Neural cell (in vitro differentiated cells): ENCODE measurements around the gene CPE. TPM values are rescaled to one million over a fixed set of nuclear protein-coding genes. Genes with fewer than 3 reads are reported as not detected.

ENCODE experiments used
- H2AFZ ChIP-seq: fragments of 200-600, 300-800 bp; sonication (generic), shearing (Covaris generic); 2 replicates; pipeline ENCODE4 v1.6.0; 2014; ENCODE audit warnings: low read depth, mild to moderate bottlenecking, antibody characterized with exemption, low read length, moderate library complexity
- H3F3A ChIP-seq: fragments of 200-600 bp; shearing (Covaris generic); 2 replicates; pipeline ENCODE4 v1.6.1; 2016; ENCODE audit warnings: mild to moderate bottlenecking, moderate library complexity, mixed read lengths, antibody characterized with exemption, low read length; ENCODE audit not compliant: insufficient read depth, poor library complexity, severe bottlenecking
- H3K27ac ChIP-seq: fragments of 200-600, 300-800 bp; sonication (generic), shearing (Covaris generic); 2 replicates; pipeline ENCODE4 v1.5.1; 2014; ENCODE audit warnings: mild to moderate bottlenecking, low read length, moderate library complexity
- H3K27me3 ChIP-seq: fragments of 300-800, 200-600 bp; sonication (generic), shearing (Covaris generic); 2 replicates; pipeline ENCODE4 v1.6.0; 2014; ENCODE audit warnings: mild to moderate bottlenecking, low read depth, low read length, moderate library complexity; ENCODE audit not compliant: insufficient read depth
- H3K36me3 ChIP-seq: fragments of 300-800, 200-600 bp; sonication (generic), shearing (Covaris generic); 2 replicates; pipeline ENCODE4 v1.5.1; 2014; ENCODE audit warnings: mild to moderate bottlenecking, antibody characterized with exemption, low read length, moderate library complexity; ENCODE audit not compliant: insufficient read depth
- H3K4me2 ChIP-seq: fragments of 300-800, 200-600 bp; sonication (generic), shearing (Covaris generic); 2 replicates; pipeline ENCODE4 v1.6.0; 2014; ENCODE audit warnings: mild to moderate bottlenecking, low read length
- H3K4me3 ChIP-seq: fragments of 300-800, 200-600 bp; sonication (generic), shearing (Covaris generic); 2 replicates; pipeline ENCODE4 v1.5.1; 2014; ENCODE audit warnings: mild to moderate bottlenecking, low read length, moderate library complexity
- H3K79me2 ChIP-seq: fragments of 200-600 bp; shearing (Covaris generic); replicated peaks from 2 replicates; pipeline ENCODE4 v1.6.0; 2014; ENCODE audit warnings: mild to moderate bottlenecking, low read length, moderate library complexity; ENCODE audit not compliant: insufficient read depth
- H3K9ac ChIP-seq: fragments of 300-800, 200-600 bp; sonication (generic), shearing (Covaris generic); 2 replicates; pipeline ENCODE4 v1.6.1; 2016; ENCODE audit warnings: mild to moderate bottlenecking, low read length, mixed read lengths
- H3K9me2 ChIP-seq: fragments of 200-600 bp; shearing (Covaris generic); 2 replicates; pipeline ENCODE4 v1.6.1; 2016; ENCODE audit warnings: mild to moderate bottlenecking, low read length, mixed read lengths; ENCODE audit not compliant: insufficient read depth
- H3K9me3 ChIP-seq: fragments of 200-600, 300-800 bp; sonication (generic), shearing (Covaris generic); 2 replicates; pipeline ENCODE4 v1.6.1; 2016; ENCODE audit warnings: mild to moderate bottlenecking, mixed run types, low read length, moderate library complexity, mixed read lengths
- H4K20me1 ChIP-seq: fragments of 200-600 bp; shearing (Covaris generic); 2 replicates; pipeline ENCODE4 v1.6.1; 2016; ENCODE audit warnings: mild to moderate bottlenecking, mixed run types; ENCODE audit not compliant: insufficient read depth
- CTCF ChIP-seq: fragments of 450-650 bp; IDR thresholded peaks from 2 replicates; pipeline ENCODE4 v1.5.1; 2014; ENCODE audit warnings: antibody characterized with exemption, mild to moderate bottlenecking, moderate library complexity; ENCODE audit not compliant: poor library complexity, severe bottlenecking
- EP300 ChIP-seq: fragments of 450-650 bp; conservative IDR thresholded peaks from 2 replicates; pipeline ENCODE4 v1.6.1; 2014; ENCODE audit warnings: antibody characterized with exemption, mild to moderate bottlenecking, moderate library complexity; ENCODE audit not compliant: poor library complexity, severe bottlenecking
- EZH2 ChIP-seq: fragments of 200-600, 300-800 bp; shearing (Covaris generic), sonication (generic); IDR thresholded peaks from 2 replicates; pipeline ENCODE4 v1.6.1; 2014; ENCODE audit warnings: antibody characterized with exemption, low read length, borderline replicate concordance, mild to moderate bottlenecking; ENCODE audit not compliant: insufficient read depth, poor library complexity, severe bottlenecking
- MXI1 ChIP-seq: fragments of 450-650 bp; conservative IDR thresholded peaks from 2 replicates; pipeline ENCODE4 v1.6.1; 2014; ENCODE audit warnings: antibody characterized with exemption, mild to moderate bottlenecking; ENCODE audit not compliant: poor library complexity, severe bottlenecking
- POLR2AphosphoS5 ChIP-seq: IDR thresholded peaks from 2 replicates; pipeline ENCODE4 v1.6.1; 2012
- RAD21 ChIP-seq: fragments of 450-650 bp; conservative IDR thresholded peaks from 2 replicates; pipeline ENCODE4 v1.6.1; 2014; ENCODE audit warnings: antibody characterized with exemption, mild to moderate bottlenecking, moderate library complexity
- SMC3 ChIP-seq: fragments of 450-650 bp; conservative IDR thresholded peaks from 2 replicates; pipeline ENCODE4 v1.6.1; 2014; ENCODE audit warnings: antibody characterized with exemption, mild to moderate bottlenecking, moderate library complexity; ENCODE audit not compliant: poor library complexity
- TAF1 ChIP-seq: IDR thresholded peaks from 2 replicates; pipeline ENCODE4 v1.6.1; 2012; ENCODE audit warnings: low read depth
- polyA plus RNA-seq: library from polyadenylated mRNA; depleted of rRNA; stranded (reverse); fragments of >200 nt; gene quantifications from 2 replicates; pipeline ENCODE4 v1.2.3, GENCODE V29; 2014
- TF ChIP-seq, protein P1 (sequence below): IDR thresholded peaks from 2 replicates; pipeline ENCODE4 v1.6.1; 2012; ENCODE audit warnings: borderline replicate concordance

Gene CPE
- polyA plus RNA-seq, 1 donor from 2014 or later: 678 TPM

DNA sequence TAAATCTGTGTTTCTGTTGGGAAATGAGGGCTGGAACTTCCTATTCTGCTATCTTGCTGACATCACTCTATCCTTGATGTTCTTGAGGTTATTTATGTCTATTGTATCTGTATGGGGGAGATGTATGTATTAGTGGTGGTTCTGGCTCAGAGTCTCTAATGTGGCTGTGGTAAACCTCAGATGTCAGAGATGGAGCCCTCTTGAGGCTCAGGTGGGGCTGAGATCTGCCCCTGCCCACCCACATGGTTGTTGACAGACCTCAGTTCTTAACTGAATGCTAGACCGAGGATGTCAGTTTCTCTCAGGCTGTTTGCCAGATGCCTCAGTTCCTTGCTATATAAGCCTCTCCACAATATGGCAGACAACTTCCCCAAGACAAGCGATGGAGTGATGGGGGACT lies 3.3 kb upstream of the CPE start:
- no peaks in the 10 kb centered on the region for H4K20me1 ChIP-seq
- no peaks in the 10 kb centered on the region for H3K9me2 ChIP-seq
- H3K27ac ChIP-seq: no peak overlapping the region
- no peak overlapping the region for H2AFZ ChIP-seq
- H3K27me3 ChIP-seq: no peaks in the 10 kb centered on the region
- H3K4me3 ChIP-seq: no peak overlapping the region
- H3K79me2 ChIP-seq: peaks cover 27% of the 10 kb centered on the region
- H3K36me3 ChIP-seq: no peaks in the 10 kb centered on the region
- H3K9ac ChIP-seq: no peak overlapping the region
- peaks cover 10% of the 10 kb centered on the region for H3F3A ChIP-seq
- TF ChIP-seq CTCF: no peak
- TF ChIP-seq POLR2AphosphoS5: no peak
- TF ChIP-seq RAD21: no peak
- TF ChIP-seq TAF1: no peak
- no peak for TF ChIP-seq MXI1
- no peak for TF ChIP-seq EP300
- TF ChIP-seq SMC3: no peak
- no peak for TF ChIP-seq EZH2
- H3K4me2 ChIP-seq: no peak overlapping the region
- no peaks in the 10 kb centered on the region for H3K9me3 ChIP-seq

- H3K9ac ChIP-seq: peak overlapping the region; percentile 94
- peak overlapping the region; percentile 89 for H3K4me2 ChIP-seq
- H3K79me2 ChIP-seq: peaks cover 56% of the 10 kb centered on the region
Measured at GRCh38 chr4:165378398-165378744, 437 bp upstream of the CPE start.

More at GRCh38 chr4:165378398-165378744, 437 bp upstream of the CPE start:
- Histone ChIP-seq H4K20me1 (no peaks in the 10 kb centered on the region), H2AFZ (peak overlapping the region; percentile 61), H3K27me3 (no peaks in the 10 kb centered on the region), H3K27ac (peak overlapping the region; percentile 97), H3F3A (peaks cover 10% of the 10 kb centered on the region), H3K4me3 (peak overlapping the region; percentile 79), H3K9me2 (no peaks in the 10 kb centered on the region), H3K9me3 (no peaks in the 10 kb centered on the region), H3K36me3 (no peaks in the 10 kb centered on the region)
- TF ChIP-seq MXI1: no peak
- no peak for TF ChIP-seq SMC3
- no peak for TF ChIP-seq CTCF
- no peak for TF ChIP-seq EZH2
- TF ChIP-seq EP300: no peak
- TF ChIP-seq TAF1: no peak
- no peak for TF ChIP-seq POLR2AphosphoS5
- TF ChIP-seq, protein P1, sequence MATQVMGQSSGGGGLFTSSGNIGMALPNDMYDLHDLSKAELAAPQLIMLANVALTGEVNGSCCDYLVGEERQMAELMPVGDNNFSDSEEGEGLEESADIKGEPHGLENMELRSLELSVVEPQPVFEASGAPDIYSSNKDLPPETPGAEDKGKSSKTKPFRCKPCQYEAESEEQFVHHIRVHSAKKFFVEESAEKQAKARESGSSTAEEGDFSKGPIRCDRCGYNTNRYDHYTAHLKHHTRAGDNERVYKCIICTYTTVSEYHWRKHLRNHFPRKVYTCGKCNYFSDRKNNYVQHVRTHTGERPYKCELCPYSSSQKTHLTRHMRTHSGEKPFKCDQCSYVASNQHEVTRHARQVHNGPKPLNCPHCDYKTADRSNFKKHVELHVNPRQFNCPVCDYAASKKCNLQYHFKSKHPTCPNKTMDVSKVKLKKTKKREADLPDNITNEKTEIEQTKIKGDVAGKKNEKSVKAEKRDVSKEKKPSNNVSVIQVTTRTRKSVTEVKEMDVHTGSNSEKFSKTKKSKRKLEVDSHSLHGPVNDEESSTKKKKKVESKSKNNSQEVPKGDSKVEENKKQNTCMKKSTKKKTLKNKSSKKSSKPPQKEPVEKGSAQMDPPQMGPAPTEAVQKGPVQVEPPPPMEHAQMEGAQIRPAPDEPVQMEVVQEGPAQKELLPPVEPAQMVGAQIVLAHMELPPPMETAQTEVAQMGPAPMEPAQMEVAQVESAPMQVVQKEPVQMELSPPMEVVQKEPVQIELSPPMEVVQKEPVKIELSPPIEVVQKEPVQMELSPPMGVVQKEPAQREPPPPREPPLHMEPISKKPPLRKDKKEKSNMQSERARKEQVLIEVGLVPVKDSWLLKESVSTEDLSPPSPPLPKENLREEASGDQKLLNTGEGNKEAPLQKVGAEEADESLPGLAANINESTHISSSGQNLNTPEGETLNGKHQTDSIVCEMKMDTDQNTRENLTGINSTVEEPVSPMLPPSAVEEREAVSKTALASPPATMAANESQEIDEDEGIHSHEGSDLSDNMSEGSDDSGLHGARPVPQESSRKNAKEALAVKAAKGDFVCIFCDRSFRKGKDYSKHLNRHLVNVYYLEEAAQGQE: no peak
- no peak for TF ChIP-seq RAD21
